ENCODE measurements around the gene SP100.
A peak's percentile ranks its signal among the peaks of the same experiment; 100 is the strongest.

SP100 gene

DNA sequence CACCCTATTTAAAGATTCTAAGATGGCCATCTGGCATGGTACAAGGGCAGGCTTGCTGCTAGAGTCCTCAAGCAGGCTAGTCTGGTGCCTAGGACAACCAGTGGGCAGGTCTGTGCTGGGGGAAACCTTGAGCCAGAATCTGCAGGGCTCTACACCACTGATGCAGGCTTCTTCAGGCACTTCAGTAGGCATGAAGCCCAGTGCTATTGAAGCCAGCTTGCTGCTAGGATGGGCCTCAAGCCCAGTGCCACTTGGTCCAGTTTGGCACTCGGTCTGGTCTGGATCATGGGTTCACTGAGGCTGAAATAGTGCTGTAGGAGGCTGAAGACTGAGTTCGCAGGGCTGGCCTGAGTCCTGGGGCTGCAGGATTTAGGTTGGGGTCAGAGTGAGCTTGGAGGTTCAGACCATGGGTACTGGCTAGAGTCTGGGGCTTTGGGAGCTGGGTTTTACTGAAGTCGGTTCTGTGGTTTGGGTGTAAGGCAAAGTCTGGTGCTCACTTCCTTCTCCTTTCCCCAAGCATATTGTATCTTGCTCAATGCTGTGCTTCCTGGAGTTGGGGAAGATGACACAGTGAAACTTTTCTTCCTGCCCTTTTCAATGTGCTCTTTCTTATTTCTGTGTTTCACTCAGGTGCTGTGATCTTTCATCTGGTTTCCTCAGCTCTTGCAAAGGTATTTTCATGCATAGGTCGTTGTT is 41.2 kb downstream of the SP100 start:
- no peak for DNase-seq (ENCODE audit: low read depth)
- TF ChIP-seq, protein P1, sequence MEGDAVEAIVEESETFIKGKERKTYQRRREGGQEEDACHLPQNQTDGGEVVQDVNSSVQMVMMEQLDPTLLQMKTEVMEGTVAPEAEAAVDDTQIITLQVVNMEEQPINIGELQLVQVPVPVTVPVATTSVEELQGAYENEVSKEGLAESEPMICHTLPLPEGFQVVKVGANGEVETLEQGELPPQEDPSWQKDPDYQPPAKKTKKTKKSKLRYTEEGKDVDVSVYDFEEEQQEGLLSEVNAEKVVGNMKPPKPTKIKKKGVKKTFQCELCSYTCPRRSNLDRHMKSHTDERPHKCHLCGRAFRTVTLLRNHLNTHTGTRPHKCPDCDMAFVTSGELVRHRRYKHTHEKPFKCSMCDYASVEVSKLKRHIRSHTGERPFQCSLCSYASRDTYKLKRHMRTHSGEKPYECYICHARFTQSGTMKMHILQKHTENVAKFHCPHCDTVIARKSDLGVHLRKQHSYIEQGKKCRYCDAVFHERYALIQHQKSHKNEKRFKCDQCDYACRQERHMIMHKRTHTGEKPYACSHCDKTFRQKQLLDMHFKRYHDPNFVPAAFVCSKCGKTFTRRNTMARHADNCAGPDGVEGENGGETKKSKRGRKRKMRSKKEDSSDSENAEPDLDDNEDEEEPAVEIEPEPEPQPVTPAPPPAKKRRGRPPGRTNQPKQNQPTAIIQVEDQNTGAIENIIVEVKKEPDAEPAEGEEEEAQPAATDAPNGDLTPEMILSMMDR (IDR thresholded peaks at IDR 0.05; ENCODE audit: low read depth, low read length, missing control alignments) = no peak
- H3K4me3 ChIP-seq (ENCODE audit: low read depth, low read length) = no peak overlapping the region

DNA sequence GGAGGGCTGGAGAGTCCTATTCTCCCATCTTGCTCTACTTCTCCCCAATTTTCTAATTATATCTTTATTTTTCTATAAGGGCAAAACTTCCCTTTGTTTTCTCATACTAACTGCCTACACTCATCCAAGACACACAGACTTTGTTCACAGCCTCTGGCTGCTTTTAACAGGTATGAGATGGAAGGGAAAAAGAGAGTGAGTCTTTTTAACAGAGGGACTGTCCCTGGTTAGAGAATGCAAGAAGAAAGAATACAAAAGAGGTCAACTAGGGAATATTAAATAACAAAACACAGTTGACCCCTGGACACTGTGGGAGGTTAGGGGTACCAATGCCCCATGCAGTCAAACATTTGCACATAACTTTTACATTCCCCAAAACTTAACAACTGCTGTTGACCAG is 41.8 kb downstream of the SP100 start:
- no peak overlapping the region for H3K4me3 ChIP-seq (ENCODE audit: low read depth, low read length)
- TF ChIP-seq, protein P1 (IDR thresholded peaks at IDR 0.05; ENCODE audit: low read depth, low read length, missing control alignments) = no peak
- DNase-seq (ENCODE audit: low read depth) = no peak

DNA sequence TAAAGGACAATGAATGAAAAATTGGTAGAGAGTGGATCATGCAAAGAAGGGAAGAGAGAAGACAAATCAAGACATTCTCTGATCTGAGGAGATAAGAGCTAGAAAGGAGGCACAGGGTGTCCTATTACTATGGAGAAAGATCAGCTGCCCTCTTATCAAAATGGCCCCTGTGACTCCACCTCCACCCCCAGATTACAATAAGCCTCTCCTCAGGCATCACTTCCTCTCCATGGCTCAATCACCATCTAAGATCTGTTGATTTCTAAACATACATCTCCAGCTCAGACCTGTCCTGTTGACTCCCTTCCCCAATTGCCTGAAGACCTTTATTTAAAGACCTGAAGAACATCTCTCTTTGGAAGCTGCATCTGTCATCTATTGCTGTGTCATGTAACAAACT is 43.2 kb downstream of the SP100 start:
- no peak for DNase-seq (ENCODE audit: low read depth)
- TF ChIP-seq, protein P1 (IDR thresholded peaks at IDR 0.05; ENCODE audit: low read depth, low read length, missing control alignments) = no peak
- H3K4me3 ChIP-seq (ENCODE audit: low read depth, low read length) = no peak overlapping the region

DNA sequence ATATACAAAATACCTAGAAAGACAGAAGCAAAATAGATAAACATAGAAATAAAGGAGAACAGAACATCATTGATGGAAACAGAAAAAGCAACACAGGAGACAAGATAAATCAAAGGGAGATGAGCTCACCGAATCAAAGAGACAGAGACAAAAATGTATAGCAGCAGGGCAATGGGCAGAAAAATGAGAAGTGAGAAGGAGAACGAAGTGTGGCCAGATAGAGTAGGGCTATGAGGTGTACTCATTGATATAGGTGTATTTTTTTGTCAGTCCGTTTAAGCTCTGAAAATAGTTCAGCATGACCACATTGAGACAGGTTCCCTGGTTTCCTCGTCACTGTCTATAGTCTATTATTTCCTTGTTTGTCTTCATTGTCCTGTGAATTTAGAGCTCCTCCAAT is 55.1 kb downstream of the SP100 start:
- TF ChIP-seq, protein P1 (IDR thresholded peaks at IDR 0.05; ENCODE audit: low read depth, low read length, missing control alignments) = no peak
- H3K4me3 ChIP-seq (ENCODE audit: low read depth, low read length) = no peak overlapping the region
- no peak for DNase-seq (ENCODE audit: low read depth)

DNA sequence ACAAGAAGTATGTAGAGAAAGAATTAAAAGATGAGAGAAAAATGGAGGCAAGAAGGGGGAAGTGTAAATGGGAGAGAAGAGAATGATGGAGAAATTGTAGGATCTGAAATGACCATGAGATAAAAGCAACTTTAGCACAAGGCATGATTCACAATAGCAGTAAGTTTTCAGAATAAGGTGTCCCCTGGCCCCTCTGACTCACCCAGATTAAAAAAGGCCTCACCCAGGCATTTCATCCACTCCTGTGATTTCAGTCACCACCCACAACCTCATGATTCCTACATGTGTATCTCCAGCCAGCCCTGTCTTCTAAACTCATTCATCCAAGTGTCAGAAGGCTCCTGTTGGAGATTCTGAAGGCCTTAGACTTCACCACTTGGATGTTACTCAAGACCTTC is 56.6 kb downstream of the SP100 start:
- DNase-seq (ENCODE audit: low read depth) = peak; percentile 38
- TF ChIP-seq, protein P1 (IDR thresholded peaks at IDR 0.05; ENCODE audit: low read depth, low read length, missing control alignments) = no peak
- H3K4me3 ChIP-seq (ENCODE audit: low read depth, low read length) = no peak overlapping the region

DNA sequence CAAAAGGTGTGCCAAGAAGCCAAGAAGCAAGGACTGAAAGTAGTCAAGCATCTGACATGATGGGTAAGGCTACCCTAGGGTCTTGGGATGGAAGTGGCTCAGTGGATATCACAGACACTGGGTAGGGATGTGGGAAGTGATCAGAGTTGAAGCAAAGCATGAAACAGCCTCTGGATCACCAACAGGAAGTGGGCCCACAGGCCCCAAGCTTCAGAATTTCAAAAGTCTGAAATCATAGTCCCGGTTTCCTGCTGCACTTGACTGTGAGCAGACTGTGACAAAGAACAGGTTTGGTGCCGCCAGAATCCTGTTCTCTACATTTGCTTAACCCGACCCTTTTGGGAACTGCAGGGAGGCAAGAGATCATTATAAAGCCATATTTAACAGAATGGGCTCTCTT is 57.4 kb downstream of the SP100 start:
- TF ChIP-seq, protein P1 (IDR thresholded peaks at IDR 0.05; ENCODE audit: low read depth, low read length, missing control alignments) = no peak
- H3K4me3 ChIP-seq (ENCODE audit: low read depth, low read length) = no peak overlapping the region
- no peak for DNase-seq (ENCODE audit: low read depth)

DNA sequence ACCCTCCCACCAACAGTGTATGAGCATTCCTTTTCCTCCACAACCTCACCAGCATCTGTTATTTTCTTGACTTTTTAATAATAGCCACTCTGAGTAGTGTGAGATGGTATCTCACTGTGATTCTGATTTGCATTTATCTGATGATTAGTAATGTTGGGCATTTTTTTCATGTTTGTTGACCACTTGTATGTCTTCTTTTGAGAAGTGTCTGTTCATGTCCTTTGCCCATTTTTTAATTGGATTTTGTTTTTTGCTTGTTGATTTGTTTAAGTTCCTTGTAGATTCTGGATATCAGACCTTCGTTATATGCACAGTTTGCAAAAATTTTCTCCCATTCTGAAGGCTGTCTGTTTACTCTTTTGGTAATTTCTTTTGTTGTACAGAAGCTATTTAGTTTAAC is 59.1 kb downstream of the SP100 start:
- no peak for DNase-seq (ENCODE audit: low read depth)
- TF ChIP-seq, protein P1 (IDR thresholded peaks at IDR 0.05; ENCODE audit: low read depth, low read length, missing control alignments) = no peak
- H3K4me3 ChIP-seq (ENCODE audit: low read depth, low read length) = no peak overlapping the region

Measured in GM12864 (cell line).